ENCODE data around the gene CAMK1D.

GRCh38 chr10:12822893-12823170 is 473.5 kb downstream of the CAMK1D start:
- TF ChIP-seq FOXJ3 (CRISPR knock-in tag; IDR thresholded peaks at IDR 0.05; ENCODE audit: borderline replicate concordance) (no peak), SMAD4 (CRISPR knock-in tag; IDR thresholded peaks at IDR 0.05) (no peak)

All from WTC11 (cell line).